Activated CD4-positive, alpha-beta T cell treated with anti-CD3 and anti-CD28 coated beads, Interleukin-2, amount 10 ng/mL, durations not matched to agents 24 days and 14 days (primary cell): ENCODE measurements around the gene CNTNAP2. TPM values are rescaled to one million over a fixed set of nuclear protein-coding genes. Genes with fewer than 3 reads are reported as not detected.
"Not testable (repeated sequence)": the region's sequence is repeated elsewhere in the genome, so short reads cannot be mapped to it uniquely, and the experiment has no call there.

Source experiments
- DNase-seq: peaks from one replicate; pipeline ENCODE4 v3.0.0; 2022
- H3K27ac Mint-ChIP-seq: one replicate; pipeline ENCODE4 v1.8.0; 2022; ENCODE audit warnings: mild to moderate bottlenecking, mixed read lengths
- H3K27me3 Mint-ChIP-seq: one replicate; pipeline ENCODE4 v1.8.0; 2022; ENCODE audit warnings: mixed read lengths
- H3K36me3 Mint-ChIP-seq: one replicate; pipeline ENCODE4 v1.8.0; 2022; ENCODE audit warnings: low read depth, mild to moderate bottlenecking, mixed read lengths
- H3K4me1 Mint-ChIP-seq: one replicate; pipeline ENCODE4 v1.8.0; 2021; ENCODE audit warnings: mixed read lengths
- H3K4me3 Mint-ChIP-seq: one replicate; pipeline ENCODE4 v1.8.0; 2022; ENCODE audit warnings: mild to moderate bottlenecking, moderate library complexity, mixed read lengths
- H3K9me3 Mint-ChIP-seq: one replicate; pipeline ENCODE4 v1.8.0; 2021; ENCODE audit warnings: mixed read lengths
- intact Hi-C: fragments of 100-400 bp; cut with micrococcal nuclease; formaldehyde crosslinking; loops from one replicate; pipeline ENCODE4 v1.15.1; 2023
- total RNA-seq: library from RNA; stranded (reverse); gene quantifications from 2 replicates; pipeline ENCODE4 v1.2.3, GENCODE V29; 2022

The CNTNAP2 gene
- total RNA-seq, 1 donor from 2014 or later: not detected

DNA sequence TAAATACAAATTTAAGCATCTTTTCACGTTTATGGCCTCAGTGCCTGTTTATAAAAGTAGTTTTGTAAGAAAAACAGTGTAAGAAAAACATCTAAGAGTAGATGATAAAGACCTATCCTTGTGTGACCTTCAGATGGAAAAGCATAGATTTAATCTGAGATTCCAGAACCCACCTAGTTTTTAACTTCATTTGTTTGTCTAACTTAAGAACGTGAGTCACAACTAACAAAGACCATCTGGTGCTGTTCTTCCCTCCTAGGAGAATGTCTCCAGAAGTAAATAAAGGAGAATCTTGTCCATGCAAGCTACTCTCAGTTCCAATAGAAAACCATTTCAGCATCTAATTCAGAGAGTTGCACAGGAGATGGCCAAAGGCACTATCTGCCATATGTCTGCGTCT, 2208.6 kb downstream of the CNTNAP2 start:
- DNase-seq: no peak
- intact Hi-C loops: no loop called here
- Mint-ChIP-seq H3K4me3 (no peak overlapping the region), H3K27ac (no peak overlapping the region), H3K4me1 (no peaks in the 10 kb centered on the region), H3K36me3 (peaks cover 2% of the 10 kb centered on the region), H3K9me3 (peaks cover 10% of the 10 kb centered on the region), H3K27me3 (no peaks in the 10 kb centered on the region)

DNA sequence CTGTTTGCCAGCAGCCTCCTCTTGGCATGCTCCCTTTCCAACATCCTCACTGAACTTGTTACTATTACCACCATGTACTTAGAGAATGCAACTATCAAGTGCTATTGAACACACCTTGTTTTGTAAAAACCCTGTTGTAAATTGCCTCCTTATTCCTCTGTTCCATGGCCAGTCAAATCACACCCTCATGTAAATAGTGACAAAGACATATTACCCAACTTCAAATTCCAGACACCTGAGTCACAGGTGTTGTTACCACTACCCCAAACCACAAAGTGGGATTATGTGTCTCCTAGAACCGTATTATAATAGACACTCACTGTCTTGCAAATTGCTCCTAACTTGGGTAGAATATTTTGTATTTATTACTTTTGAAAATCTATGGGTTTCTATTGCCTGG, 2210.8 kb downstream of the CNTNAP2 start:
- intact Hi-C loops: no loop called here
- Mint-ChIP-seq H3K27ac (no peak overlapping the region), H3K36me3 (peaks cover 16% of the 10 kb centered on the region), H3K4me1 (no peaks in the 10 kb centered on the region), H3K4me3 (no peak overlapping the region), H3K27me3 (no peaks in the 10 kb centered on the region), H3K9me3 (peaks cover 25% of the 10 kb centered on the region)
- DNase-seq: no peak

DNA sequence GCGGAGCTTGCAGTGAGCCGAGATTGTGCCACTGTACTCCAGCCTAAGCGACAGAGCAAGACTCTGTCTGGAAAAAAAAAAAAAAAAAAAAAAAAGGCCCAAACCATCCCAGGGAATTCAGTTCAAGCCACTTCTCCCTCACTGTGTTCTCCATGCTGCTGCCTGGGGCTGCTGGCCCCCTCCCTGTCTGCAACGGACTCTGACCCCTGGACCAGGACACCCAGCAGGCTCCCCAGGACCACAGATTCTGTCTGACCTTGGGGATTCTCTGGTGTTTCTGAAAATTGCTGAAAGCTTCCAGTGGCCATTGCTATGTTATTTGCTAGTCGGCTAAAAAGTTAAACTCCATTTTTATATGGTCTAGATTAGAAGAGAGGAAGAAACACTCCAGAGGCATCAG, 2212.3 kb downstream of the CNTNAP2 start:
- no peaks in the 10 kb centered on the region for H3K27me3 Mint-ChIP-seq
- intact Hi-C loops: no loop called here
- no peak overlapping the region for H3K4me3 Mint-ChIP-seq
- H3K9me3 Mint-ChIP-seq: peaks cover 25% of the 10 kb centered on the region
- H3K27ac Mint-ChIP-seq: no peak overlapping the region
- H3K4me1 Mint-ChIP-seq: no peaks in the 10 kb centered on the region
- no peak for DNase-seq
- H3K36me3 Mint-ChIP-seq: peaks cover 16% of the 10 kb centered on the region

DNA sequence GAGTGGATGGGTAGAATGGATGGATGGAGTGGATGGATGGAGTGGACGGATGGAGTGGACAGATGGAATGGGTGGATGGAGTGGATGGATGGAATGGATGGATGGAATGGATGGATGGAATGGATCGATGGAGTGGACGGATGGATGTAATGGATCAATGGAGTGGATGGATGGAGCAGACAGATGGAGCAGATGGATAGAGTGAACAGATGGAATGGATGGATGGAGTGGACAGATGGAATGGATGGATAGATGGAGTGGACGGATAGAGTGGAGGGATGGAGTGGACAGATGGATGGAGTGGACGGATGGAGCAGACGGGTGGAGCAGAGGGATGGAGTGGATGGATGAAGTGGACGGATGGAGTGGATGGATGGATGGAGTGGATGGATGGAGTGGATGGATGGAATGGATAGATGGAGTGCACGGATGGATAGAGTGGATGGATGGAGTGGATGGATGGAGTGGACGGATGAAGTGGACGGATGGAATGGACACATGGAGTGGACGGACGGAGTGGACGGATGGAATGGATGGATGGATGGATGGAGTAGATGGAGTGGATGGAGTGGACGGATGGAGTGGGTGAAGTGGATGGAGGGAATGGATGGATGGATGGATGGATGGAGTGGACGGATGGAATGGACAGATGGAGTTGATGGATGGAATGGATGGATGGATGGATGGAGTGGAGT, 2213.7 kb downstream of the CNTNAP2 start:
- H3K27me3 Mint-ChIP-seq: peaks cover 7% of the 10 kb centered on the region

DNA sequence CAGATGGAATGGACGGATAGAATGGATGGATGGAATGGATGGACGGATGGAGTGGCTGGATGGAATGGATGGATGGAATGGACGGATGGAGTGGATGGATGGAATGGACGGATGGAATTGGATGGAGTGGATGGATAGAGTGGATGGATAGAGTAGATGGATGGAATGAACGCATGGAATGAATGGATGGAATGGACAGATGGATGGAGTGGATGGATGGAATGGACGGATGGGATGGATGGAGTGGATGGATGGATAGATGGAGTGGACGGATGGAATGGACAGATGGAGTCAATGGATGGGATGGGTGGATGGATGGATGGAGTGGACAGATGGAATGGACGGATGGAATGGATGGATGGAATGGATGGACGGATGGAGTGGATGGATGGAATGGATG, 2214.2 kb downstream of the CNTNAP2 start:
- H3K27ac Mint-ChIP-seq: no peak overlapping the region
- no peak overlapping the region for H3K4me3 Mint-ChIP-seq
- no peaks in the 10 kb centered on the region for H3K4me1 Mint-ChIP-seq
- peaks cover 8% of the 10 kb centered on the region for H3K27me3 Mint-ChIP-seq
- intact Hi-C loops: no loop called here
- H3K36me3 Mint-ChIP-seq: peaks cover 16% of the 10 kb centered on the region
- peaks cover 25% of the 10 kb centered on the region for H3K9me3 Mint-ChIP-seq
- DNase-seq: no peak

More for the DNA sequence above, 2213.7 kb downstream of the CNTNAP2 start:
- Mint-ChIP-seq H3K36me3 (peaks cover 16% of the 10 kb centered on the region), H3K4me1 (no peaks in the 10 kb centered on the region), H3K9me3 (peaks cover 25% of the 10 kb centered on the region), H3K4me3 (no peak overlapping the region), H3K27ac (no peak overlapping the region)
- DNase-seq: no peak
- intact Hi-C loops: no loop called here

DNA sequence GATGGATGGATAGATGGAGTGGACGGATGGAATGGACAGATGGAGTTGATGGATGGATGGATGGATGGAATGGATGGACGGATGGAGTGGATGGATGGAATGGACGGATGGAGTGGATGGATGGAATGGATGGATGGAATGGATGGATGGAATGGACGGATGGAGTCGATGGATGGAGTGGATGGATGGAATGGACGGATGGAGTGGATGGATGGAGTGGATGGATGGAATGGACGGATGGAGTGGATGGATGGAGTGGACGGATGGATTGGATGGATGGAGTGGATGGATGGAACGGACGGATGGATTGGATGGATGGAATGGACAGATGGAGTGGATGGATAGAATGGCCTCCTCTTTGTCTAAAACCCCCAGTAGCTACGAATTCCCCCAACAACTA, 2214.9 kb downstream of the CNTNAP2 start:
- intact Hi-C loops, DNase-seq, H3K27ac Mint-ChIP-seq, H3K4me1 Mint-ChIP-seq, H3K27me3 Mint-ChIP-seq, H3K4me3 Mint-ChIP-seq: not testable (repeated sequence)
- Mint-ChIP-seq H3K9me3 (peaks cover 25% of the 10 kb centered on the region), H3K36me3 (peaks cover 16% of the 10 kb centered on the region)

DNA sequence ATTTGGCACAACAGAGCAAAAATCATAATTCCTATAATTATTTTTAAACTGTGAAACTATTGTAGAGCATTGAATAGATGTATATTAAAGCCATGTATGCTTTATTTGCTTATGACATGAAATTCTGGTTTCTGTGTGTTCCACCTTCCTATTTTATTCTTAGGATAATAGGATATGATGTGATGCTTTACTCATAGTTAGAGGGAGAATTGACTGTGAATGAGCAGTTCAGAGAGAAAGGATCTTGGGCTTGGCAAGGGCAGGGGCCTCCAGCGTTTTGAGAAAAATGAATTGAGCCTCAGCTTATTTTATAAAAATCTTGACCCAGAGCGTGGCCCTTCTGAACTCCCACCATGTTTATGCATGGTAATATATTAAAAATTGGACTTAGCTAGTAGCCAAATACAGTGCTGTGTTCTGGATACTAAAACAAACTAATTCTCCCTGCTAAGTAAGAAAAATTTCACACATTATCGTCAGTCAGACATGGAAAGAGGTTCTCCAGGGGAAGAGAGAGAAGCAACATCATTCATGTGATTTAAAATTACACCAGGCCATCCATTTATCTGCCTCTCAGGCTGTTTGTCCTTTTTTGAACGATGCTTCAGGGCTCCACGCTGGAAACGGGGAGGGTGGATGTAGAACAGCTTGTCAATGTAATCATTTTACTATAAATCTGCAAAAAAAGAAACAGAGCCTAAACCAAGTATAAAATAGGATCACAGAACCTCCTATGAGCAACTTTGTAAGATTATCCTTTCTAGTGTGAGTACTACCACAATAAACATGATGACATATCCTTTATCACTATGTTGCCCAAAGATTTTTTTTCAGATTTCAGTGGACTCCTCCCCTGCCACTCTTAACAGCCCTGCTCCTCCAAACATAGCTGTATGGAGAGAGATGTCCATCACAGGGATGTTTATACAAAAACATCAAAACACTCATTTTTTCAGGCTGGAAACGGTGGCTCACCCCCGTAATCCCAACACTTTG, 2215.9 kb downstream of the CNTNAP2 start:
- intact Hi-C loops: no loop called here
- Mint-ChIP-seq H3K4me3 (no peak overlapping the region), H3K27me3 (peaks cover 19% of the 10 kb centered on the region), H3K9me3 (peaks cover 25% of the 10 kb centered on the region), H3K36me3 (peaks cover 16% of the 10 kb centered on the region), H3K4me1 (no peaks in the 10 kb centered on the region), H3K27ac (no peak overlapping the region)
- no peak for DNase-seq

DNA sequence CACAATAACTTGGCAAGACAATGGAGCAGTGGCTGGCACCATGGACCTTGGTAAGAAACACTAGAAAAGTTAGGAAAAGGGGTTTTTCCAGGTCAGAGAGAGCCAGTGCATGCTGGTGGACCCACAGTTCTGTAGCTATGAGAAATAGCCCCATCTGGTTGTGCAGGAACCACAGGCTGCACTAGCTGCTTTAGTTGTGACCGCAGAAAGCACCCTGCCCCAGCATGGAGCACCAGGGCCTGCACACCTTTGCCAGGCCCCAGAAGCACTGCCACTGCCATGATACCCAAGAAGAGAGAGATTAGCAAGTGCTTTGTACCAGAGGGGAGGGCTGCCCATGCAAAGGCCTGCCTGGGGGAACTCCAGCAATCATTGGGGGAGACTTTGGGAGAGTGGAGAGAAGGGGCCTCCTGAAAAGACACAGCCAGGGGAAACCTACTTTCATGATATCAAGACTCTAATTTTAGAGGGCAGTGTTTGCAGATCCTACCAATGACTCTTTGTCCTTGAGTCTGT, 2217.9 kb downstream of the CNTNAP2 start:
- H3K27me3 Mint-ChIP-seq: peaks cover 38% of the 10 kb centered on the region
- peaks cover 21% of the 10 kb centered on the region for H3K9me3 Mint-ChIP-seq
- H3K4me1 Mint-ChIP-seq: peaks cover 2% of the 10 kb centered on the region
- intact Hi-C loops: no loop called here
- no peak overlapping the region for H3K4me3 Mint-ChIP-seq
- H3K27ac Mint-ChIP-seq: no peak overlapping the region
- DNase-seq: no peak
- H3K36me3 Mint-ChIP-seq: peaks cover 16% of the 10 kb centered on the region

DNA sequence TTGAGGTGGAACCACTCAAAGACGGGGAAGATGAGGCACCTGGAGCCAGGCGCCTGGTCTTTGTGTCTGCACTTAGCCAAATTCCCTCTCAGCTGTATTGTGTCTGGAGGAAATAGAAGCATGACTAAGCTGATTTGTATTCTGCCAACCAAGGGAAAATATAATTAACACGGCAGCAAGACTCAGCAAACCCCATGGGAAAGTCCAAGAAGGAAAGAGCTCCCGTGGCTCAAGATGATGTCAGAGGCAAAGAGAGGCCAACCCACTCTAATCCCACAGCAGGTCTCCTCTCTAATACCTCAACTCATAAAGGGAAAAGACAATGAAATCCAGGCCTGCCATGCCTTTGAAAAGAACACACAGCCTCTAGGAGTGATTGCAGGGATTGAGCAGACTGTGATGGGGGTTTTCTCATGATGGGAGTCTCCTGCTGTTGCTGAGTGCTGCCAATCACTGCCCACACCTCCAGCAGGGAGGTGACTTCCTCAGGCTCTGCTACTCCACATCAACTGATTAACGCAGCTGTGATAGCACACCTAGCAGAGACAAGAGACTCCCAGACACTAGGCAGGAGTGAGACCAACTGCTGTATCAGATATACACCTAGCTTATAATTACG, 2218.5 kb downstream of the CNTNAP2 start:
- Mint-ChIP-seq H3K27ac (no peak overlapping the region), H3K4me3 (no peak overlapping the region), H3K9me3 (peaks cover 17% of the 10 kb centered on the region), H3K36me3 (peaks cover 16% of the 10 kb centered on the region), H3K4me1 (peaks cover 4% of the 10 kb centered on the region), H3K27me3 (peaks cover 44% of the 10 kb centered on the region)
- intact Hi-C loops: no loop called here
- DNase-seq: no peak

DNA sequence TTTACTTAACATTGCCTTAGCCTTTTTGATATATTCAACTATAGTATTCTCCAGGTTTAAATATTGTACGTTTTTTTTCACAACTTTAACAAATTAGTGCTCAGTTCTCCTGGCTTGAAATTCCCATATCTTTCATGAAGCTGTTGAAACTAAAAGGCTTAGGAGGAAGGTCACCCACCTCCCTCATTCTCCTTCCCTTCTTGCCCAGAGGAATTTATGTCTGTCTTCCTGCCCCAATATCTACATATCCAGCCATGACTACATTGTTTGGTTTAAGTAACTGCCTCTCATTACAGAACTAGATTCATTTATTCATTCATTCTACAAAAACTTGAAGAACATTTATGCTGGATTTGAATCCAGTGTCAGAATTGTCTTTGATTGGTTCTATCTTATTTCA, 2219.2 kb downstream of the CNTNAP2 start:
- peaks cover 10% of the 10 kb centered on the region for H3K36me3 Mint-ChIP-seq
- H3K27ac Mint-ChIP-seq: no peak overlapping the region
- H3K27me3 Mint-ChIP-seq: peaks cover 51% of the 10 kb centered on the region
- intact Hi-C loops: no loop called here
- no peak overlapping the region for H3K4me3 Mint-ChIP-seq
- peaks cover 10% of the 10 kb centered on the region for H3K9me3 Mint-ChIP-seq
- H3K4me1 Mint-ChIP-seq: peaks cover 4% of the 10 kb centered on the region
- DNase-seq: no peak

DNA sequence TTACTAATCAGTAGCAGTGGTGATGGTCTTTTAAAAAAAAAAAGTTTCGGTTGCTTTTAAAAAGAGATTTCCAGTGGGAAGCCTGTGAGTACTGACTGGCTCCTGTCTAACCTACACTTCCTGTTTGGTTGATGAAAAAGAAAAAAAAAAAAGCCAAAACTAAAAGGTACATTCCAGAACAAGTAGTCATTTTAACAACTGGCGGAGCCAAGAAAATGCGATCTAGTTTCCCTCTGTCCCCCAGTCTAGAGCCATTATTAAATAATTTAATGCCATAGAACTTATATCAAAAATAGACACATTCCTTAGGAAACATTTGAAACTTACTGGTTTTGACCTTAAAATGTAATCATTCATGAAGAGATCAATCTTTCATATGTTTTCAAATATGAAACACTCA, 2219.8 kb downstream of the CNTNAP2 start:
- H3K27me3 Mint-ChIP-seq: peaks cover 54% of the 10 kb centered on the region
- no peak for DNase-seq
- peaks cover 4% of the 10 kb centered on the region for H3K4me1 Mint-ChIP-seq
- no peak overlapping the region for H3K4me3 Mint-ChIP-seq
- no peak overlapping the region for H3K27ac Mint-ChIP-seq
- H3K36me3 Mint-ChIP-seq: peaks cover 3% of the 10 kb centered on the region
- intact Hi-C loops: no loop called here
- peaks cover 3% of the 10 kb centered on the region for H3K9me3 Mint-ChIP-seq

DNA sequence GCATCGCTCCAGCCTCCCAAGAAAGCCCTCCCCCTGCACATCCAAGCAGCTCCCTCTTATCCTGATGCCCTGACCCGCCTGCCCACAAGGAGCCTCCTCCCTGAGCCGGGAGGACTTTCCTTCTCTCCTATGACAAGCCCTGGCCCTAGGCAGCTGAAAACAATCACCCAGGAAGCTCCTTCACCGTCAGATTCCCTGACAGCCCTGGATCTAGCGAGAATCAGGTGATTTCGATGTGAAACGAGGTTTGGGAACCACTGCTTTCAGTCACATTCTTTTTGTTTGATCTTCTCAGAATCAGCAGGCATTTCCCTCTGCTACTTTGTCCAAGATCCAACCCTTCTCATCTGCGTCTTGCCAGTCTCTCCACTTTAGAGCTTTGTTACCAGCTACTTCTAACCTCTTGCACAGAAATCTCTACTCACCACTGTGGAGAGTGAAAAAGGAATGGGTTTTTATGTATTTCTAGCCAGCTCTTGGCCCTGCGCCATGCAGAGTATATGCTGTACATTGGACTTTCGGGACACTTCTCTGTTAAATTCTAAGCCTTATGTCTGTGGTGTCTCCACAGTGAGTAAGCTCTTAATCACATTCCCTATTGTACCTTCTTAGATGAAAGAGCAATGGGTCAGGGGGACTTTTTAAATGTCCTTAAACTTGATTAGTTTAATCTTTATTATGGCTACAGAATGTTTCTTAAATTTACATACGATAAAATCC, 2220.8 kb downstream of the CNTNAP2 start:
- peaks cover 4% of the 10 kb centered on the region for H3K4me1 Mint-ChIP-seq
- intact Hi-C loops: no loop called here
- H3K27ac Mint-ChIP-seq: no peak overlapping the region
- H3K36me3 Mint-ChIP-seq: no peaks in the 10 kb centered on the region
- H3K9me3 Mint-ChIP-seq: no peaks in the 10 kb centered on the region
- H3K4me3 Mint-ChIP-seq: no peak overlapping the region
- no peak for DNase-seq
- peaks cover 57% of the 10 kb centered on the region for H3K27me3 Mint-ChIP-seq

DNA sequence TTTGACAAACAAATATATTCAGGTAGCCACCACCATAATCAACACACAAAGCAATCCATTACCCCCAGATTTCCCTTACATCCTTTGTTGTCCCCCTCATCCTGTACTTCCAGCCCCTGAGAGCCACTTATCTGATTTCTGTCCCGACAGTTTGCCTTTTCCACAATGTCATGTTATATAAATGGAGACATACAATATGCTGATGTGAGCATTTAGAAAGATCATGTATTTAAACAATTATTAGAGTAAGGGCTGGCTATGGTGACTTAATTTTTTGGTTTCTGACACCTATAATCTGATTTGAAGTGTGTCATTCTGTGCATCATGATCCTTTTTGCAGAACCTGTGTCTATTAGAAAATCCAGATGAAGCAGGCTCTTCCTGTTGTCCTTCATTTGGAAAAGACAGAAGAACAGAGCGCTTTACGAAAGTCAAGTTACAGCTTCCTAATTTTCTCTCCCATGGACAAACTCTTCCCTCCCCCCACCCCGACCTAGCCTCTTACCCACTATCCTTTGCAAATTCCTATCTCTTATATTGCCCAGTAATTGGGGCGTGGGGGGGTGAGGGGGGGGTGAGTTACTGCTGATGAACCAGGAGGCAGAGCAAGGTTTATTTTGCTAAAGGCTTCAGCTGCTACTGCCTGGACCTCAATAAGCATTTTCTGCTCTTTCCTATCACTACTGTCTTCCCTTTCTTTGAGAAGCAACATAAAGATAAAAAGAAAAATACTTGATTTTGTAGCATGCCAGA, 2221.6 kb downstream of the CNTNAP2 start:
- no peak for DNase-seq
- H3K9me3 Mint-ChIP-seq: no peaks in the 10 kb centered on the region
- H3K4me3 Mint-ChIP-seq: no peak overlapping the region
- peaks cover 58% of the 10 kb centered on the region for H3K27me3 Mint-ChIP-seq
- intact Hi-C loops: no loop called here
- H3K27ac Mint-ChIP-seq: no peak overlapping the region
- peaks cover 4% of the 10 kb centered on the region for H3K4me1 Mint-ChIP-seq
- no peaks in the 10 kb centered on the region for H3K36me3 Mint-ChIP-seq
